Trophoblast cell (in vitro differentiated cells and primary cell): Measurements from ENCODE around the gene GALR2.
"Not testable (repeated sequence)": the region's sequence is repeated elsewhere in the genome, so short reads cannot be mapped to it uniquely, and the experiment has no call there.

Source experiments
- DNase-seq, 2 donors: peaks; one replicate each; pipeline ENCODE4 v3.0.0-alpha.2; 2016
- H2AFZ ChIP-seq: 2 replicates; pipeline ENCODE4 v1.6.1; 2013; ENCODE audit warnings: low read length, moderate library complexity, mild to moderate bottlenecking; ENCODE audit not compliant: insufficient read depth, poor library complexity
- H2AK5ac ChIP-seq: 2 replicates; pipeline ENCODE4 v1.6.1; 2013; ENCODE audit warnings: mild to moderate bottlenecking, low read length
- H2BK120ac ChIP-seq: 2 replicates; pipeline ENCODE4 v1.6.1; 2013; ENCODE audit warnings: low read length, mild to moderate bottlenecking, moderate library complexity; ENCODE audit not compliant: insufficient read depth, poor library complexity
- H2BK12ac ChIP-seq: 2 replicates; pipeline ENCODE4 v1.6.1; 2013; ENCODE audit warnings: mild to moderate bottlenecking, low read length, moderate library complexity
- H2BK5ac ChIP-seq: 2 replicates; pipeline ENCODE4 v1.6.1; 2013; ENCODE audit warnings: low read length, low read depth, moderate library complexity, mild to moderate bottlenecking; ENCODE audit not compliant: poor library complexity
- H3K14ac ChIP-seq: 2 replicates; pipeline ENCODE4 v1.6.1; 2013; ENCODE audit warnings: mild to moderate bottlenecking, low read length
- H3K18ac ChIP-seq: 2 replicates; pipeline ENCODE4 v1.6.1; 2013; ENCODE audit warnings: mild to moderate bottlenecking, low read length
- H3K23ac ChIP-seq: 2 replicates; pipeline ENCODE4 v1.6.1; 2013; ENCODE audit warnings: low read length
- H3K27ac ChIP-seq: 2 replicates; pipeline ENCODE4 v1.5.1; 2013; ENCODE audit warnings: low read depth, mild to moderate bottlenecking, inconsistent platforms, low read length, moderate library complexity
- H3K27me3 ChIP-seq: 2 replicates; pipeline ENCODE4 v1.6.1; 2013; ENCODE audit warnings: inconsistent platforms, mild to moderate bottlenecking, low read length, moderate library complexity; ENCODE audit not compliant: insufficient read depth
- H3K36me3 ChIP-seq, 2 experiments: 1 replicate in 1 of 2; 2 replicates in 1 of 2; pipeline ENCODE4 v1.6.1; 2013; ENCODE audit warnings: low read length in 2 of 2, mild to moderate bottlenecking in 2 of 2, moderate library complexity in 1 of 2; ENCODE audit not compliant: insufficient read depth in 2 of 2, control insufficient read depth in 1 of 2
- H3K4ac ChIP-seq: 2 replicates; pipeline ENCODE4 v1.6.1; 2013; ENCODE audit warnings: low read depth, mild to moderate bottlenecking, low read length, moderate library complexity
- H3K4me1 ChIP-seq, 2 experiments: 1 replicate in 1 of 2; 2 replicates in 1 of 2; pipeline ENCODE4 v1.6.1; 2013; ENCODE audit warnings: low read length in 2 of 2, mild to moderate bottlenecking in 2 of 2, moderate library complexity in 1 of 2; ENCODE audit not compliant: insufficient read depth in 2 of 2, control insufficient read depth in 1 of 2
- H3K4me2 ChIP-seq: 2 replicates; pipeline ENCODE4 v1.6.1; 2013; ENCODE audit warnings: inconsistent platforms, mild to moderate bottlenecking, low read length, moderate library complexity
- H3K4me3 ChIP-seq: 2 replicates; pipeline ENCODE4 v1.5.1; 2013; ENCODE audit warnings: mild to moderate bottlenecking, low read depth, low read length, inconsistent platforms
- H3K79me1 ChIP-seq: one replicate; pipeline ENCODE4 v1.6.1; 2013; ENCODE audit warnings: low read length
- H3K79me2 ChIP-seq: 2 replicates; pipeline ENCODE4 v1.6.1; 2013; ENCODE audit warnings: low read length, mild to moderate bottlenecking; ENCODE audit not compliant: control insufficient read depth, insufficient read depth, poor library complexity
- H3K9ac ChIP-seq: 2 replicates; pipeline ENCODE4 v1.6.1; 2013; ENCODE audit warnings: mild to moderate bottlenecking, low read length
- H3K9me3 ChIP-seq: 2 replicates; pipeline ENCODE4 v1.6.1; 2013; ENCODE audit warnings: low read depth, mild to moderate bottlenecking, control low read depth, inconsistent platforms, low read length; ENCODE audit not compliant: insufficient read depth
- H4K12ac ChIP-seq: 2 replicates; pipeline ENCODE4 v1.6.1; 2013; ENCODE audit warnings: low read depth, mild to moderate bottlenecking, low read length, moderate library complexity
- H4K8ac ChIP-seq: 2 replicates; pipeline ENCODE4 v1.6.1; 2013; ENCODE audit warnings: low read depth, mild to moderate bottlenecking, low read length, moderate library complexity
- H4K91ac ChIP-seq: one replicate; pipeline ENCODE4 v1.6.1; 2013; ENCODE audit warnings: low read depth, mild to moderate bottlenecking, low read length, moderate library complexity
- WGBS: extraction: QIAGEN DNeasy Blood & Tissue Kit; methylation state at CpG from one replicate; pipeline ENCODE4 v1.1.7; 2013; ENCODE audit warnings: missing lambda C conversion rate; ENCODE audit not compliant: insufficient read length, insufficient coverage; ENCODE audit errors: extremely low coverage; 5-methylcytosine and 5-hydroxymethylcytosine counted together

GALR2 gene

DNA sequence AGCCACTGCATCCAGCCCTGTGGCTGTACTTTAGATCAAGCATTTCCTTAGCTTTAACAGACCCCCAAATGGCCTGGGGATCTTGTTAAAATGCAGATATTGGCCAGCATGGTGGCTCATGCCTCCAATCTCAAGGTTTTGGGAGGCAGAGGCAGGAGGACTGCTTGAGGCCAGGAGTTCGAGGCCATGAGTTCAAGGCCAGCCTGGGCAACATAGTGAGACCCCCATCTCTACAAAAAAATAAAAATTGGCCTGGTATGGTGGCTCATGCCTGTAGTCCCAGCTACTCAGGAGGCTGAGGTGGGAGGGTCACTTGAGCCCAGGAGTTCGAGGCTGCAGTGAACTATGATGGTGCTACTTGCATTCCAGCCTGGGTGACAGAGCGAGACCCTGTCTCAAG lies 31.7 kb upstream of the GALR2 start:
- not testable (repeated sequence) for H3K9me3 ChIP-seq, H2BK5ac ChIP-seq, H3K79me2 ChIP-seq, H3K27ac ChIP-seq, H3K4me3 ChIP-seq, H2BK120ac ChIP-seq, H4K12ac ChIP-seq, H3K27me3 ChIP-seq, H4K8ac ChIP-seq, H2AFZ ChIP-seq, H3K4ac ChIP-seq, H3K4me2 ChIP-seq, H3K23ac ChIP-seq, H3K9ac ChIP-seq, H3K14ac ChIP-seq, H3K79me1 ChIP-seq, H2AK5ac ChIP-seq, H3K4me1 ChIP-seq, H2BK12ac ChIP-seq, H3K18ac ChIP-seq, DNase-seq, H4K91ac ChIP-seq
- H3K36me3 ChIP-seq: peaks cover 72 to 85% of the 10 kb centered on the region in 2 experiments
- WGBS: no CpG with 5 or more reads among the region's 3 CpGs

DNA sequence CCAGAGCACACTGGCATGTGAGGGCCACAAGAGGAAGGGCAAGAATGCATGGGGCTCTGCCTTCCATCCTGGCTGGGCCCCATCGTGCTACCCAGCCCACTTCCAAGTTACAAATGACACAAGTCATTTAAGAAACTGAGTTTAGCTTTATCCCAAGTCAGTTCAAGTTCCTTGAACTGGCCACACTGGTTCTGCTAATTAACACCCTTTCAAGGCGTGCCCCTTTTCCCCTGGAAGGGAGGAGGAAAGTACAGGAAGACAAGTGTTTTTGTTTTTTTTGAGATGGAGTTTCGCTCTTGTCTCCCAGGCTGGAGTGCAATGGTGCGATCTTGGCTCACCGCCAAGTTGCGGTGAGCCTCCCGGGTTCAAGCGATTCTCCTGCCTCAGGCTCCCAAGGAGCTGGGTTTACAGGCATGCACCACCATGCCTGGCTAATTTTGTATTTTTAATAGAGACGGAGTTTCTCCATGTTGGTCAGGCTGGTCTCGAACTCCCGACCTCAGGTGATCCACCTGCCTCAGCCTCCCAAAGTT lies 30.0 kb upstream of the GALR2 start:
- not testable (repeated sequence) for DNase-seq

GRCh38 chr17:76046064-76046463 lies 28.5 kb upstream of the GALR2 start:
- Histone ChIP-seq H3K4me1 (no peaks in the 10 kb centered on the region), H3K4me2 (no peak overlapping the region), H3K9me3 (no peaks in the 10 kb centered on the region), H3K23ac (no peak overlapping the region), H3K79me1 (no peaks in the 10 kb centered on the region), H3K36me3 (peaks cover 74 to 86% of the 10 kb centered on the region in 2 experiments), H3K27ac (no peak overlapping the region), H4K8ac (no peak overlapping the region), H2BK120ac (no peak overlapping the region), H2BK12ac (no peak overlapping the region), H4K91ac (no peak overlapping the region), H2AFZ (no peak overlapping the region), H3K79me2 (no peaks in the 10 kb centered on the region), H3K14ac (no peak overlapping the region), H3K4ac (no peak overlapping the region), H2AK5ac (no peak overlapping the region), H4K12ac (no peak overlapping the region), H3K18ac (no peak overlapping the region), H3K4me3 (no peak overlapping the region), H2BK5ac (no peak overlapping the region), H3K9ac (no peak overlapping the region), H3K27me3 (no peaks in the 10 kb centered on the region)
- WGBS: no CpG with 5 or more reads among the region's 8 CpGs
- no peak for DNase-seq

More for the DNA sequence above, 30.0 kb upstream of the GALR2 start:
- not testable (repeated sequence) for H3K27me3 ChIP-seq, H2BK120ac ChIP-seq, H3K18ac ChIP-seq, H3K4me2 ChIP-seq, H2AFZ ChIP-seq, H3K4ac ChIP-seq, H4K8ac ChIP-seq, H3K79me2 ChIP-seq, H4K12ac ChIP-seq, H3K27ac ChIP-seq, H2AK5ac ChIP-seq, H3K14ac ChIP-seq, H3K4me3 ChIP-seq, H3K23ac ChIP-seq, H3K79me1 ChIP-seq, H3K9me3 ChIP-seq, H3K9ac ChIP-seq, H3K4me1 ChIP-seq, H2BK12ac ChIP-seq, H4K91ac ChIP-seq, H2BK5ac ChIP-seq
- WGBS: no CpG with 5 or more reads among the region's 11 CpGs
- peaks cover 76 to 86% of the 10 kb centered on the region in 2 experiments for H3K36me3 ChIP-seq

- no CpG with 5 or more reads among the region's 9 CpGs for WGBS
- Histone ChIP-seq H4K12ac (no peak overlapping the region), H3K36me3 (peaks cover 68 to 80% of the 10 kb centered on the region in 2 experiments)
Measured at GRCh38 chr17:76048025-76048605, 26.5 kb upstream of the GALR2 start.

More at GRCh38 chr17:76048025-76048605, 26.5 kb upstream of the GALR2 start:
- H2BK120ac ChIP-seq: no peak overlapping the region
- H3K4me3 ChIP-seq: no peak overlapping the region
- no peaks in the 10 kb centered on the region for H3K27me3 ChIP-seq
- H3K18ac ChIP-seq: no peak overlapping the region
- no peak overlapping the region for H3K27ac ChIP-seq
- no peak for DNase-seq
- peaks cover 0 to 3% of the 10 kb centered on the region in 2 experiments for H3K4me1 ChIP-seq
- H3K4ac ChIP-seq: no peak overlapping the region
- H3K9me3 ChIP-seq: no peaks in the 10 kb centered on the region
- no peak overlapping the region for H3K9ac ChIP-seq
- no peak overlapping the region for H2BK12ac ChIP-seq
- H4K91ac ChIP-seq: no peak overlapping the region
- no peak overlapping the region for H4K8ac ChIP-seq
- H2BK5ac ChIP-seq: no peak overlapping the region
- H3K79me1 ChIP-seq: no peaks in the 10 kb centered on the region
- H3K79me2 ChIP-seq: no peaks in the 10 kb centered on the region
- no peak overlapping the region for H3K23ac ChIP-seq
- no peak overlapping the region for H2AFZ ChIP-seq
- H2AK5ac ChIP-seq: no peak overlapping the region
- H3K14ac ChIP-seq: no peak overlapping the region
- no peak overlapping the region for H3K4me2 ChIP-seq
